GM19351 (cell line): Measurements from ENCODE around the gene ZNF385C.

Experiments
- ATAC-seq: cut with Tn5 transposase; IDR thresholded peaks from one replicate; pipeline ENCODE4 v1.9.1; 2021; ENCODE audit warnings: mild to moderate bottlenecking, moderate library complexity; ENCODE audit not compliant: unreplicated experiment

The ZNF385C gene

GRCh38 chr17:42001729-42002128 lies 96.5 kb downstream of the ZNF385C start:
- ATAC-seq = no peak

DNA sequence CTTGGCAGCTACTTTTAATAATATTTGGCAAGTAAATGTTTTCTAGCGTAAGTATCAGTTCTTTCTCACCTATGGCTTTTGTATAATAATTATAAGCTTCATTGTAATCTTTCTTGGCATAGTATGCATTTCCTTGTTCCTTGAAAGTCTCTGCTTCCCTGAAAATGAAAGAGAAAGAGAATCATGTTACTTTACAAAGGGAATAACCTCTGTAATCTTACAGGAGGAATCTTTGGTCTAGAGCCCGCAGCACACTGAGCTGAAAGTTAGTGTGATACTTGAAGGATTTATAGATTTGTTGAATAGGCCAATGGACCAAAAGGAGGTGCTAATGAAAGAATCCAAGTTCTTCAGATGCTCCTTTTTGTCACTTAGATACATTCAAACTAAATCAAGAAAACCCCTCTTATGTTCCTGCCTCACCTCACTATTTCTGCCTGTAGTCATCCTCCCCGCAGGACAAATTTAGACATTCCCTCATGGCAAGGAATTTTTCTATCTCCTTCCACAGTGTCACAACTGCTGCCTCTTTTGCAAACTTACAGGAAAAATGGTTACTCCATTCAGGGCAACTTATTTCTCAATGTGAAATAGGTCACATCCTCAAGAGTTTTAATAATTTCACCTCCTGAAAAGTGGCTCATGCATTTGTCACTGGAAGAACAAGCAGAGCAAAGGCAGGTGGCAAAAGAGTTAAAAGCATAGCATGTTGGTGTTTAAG lies 97.7 kb downstream of the ZNF385C start:
- ATAC-seq = no peak

DNA sequence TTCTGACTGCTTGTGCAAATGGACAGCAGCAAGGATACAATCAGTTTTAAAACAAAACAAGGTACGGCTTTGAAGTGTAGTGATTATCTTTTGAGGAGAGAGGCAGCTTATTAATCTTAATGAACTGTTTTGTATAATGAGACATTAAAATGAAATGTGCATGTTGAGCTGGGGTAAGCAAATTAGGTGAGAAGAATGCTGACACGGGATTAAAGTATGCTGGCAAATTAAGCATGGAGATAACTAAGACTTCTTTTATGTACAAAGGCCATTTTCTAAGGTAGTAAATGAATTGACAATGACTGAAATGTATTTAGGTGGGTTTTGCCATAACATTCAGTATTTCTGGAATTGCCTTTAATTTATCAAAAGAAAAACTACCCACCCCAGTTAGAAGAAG lies 99.8 kb downstream of the ZNF385C start:
- ATAC-seq = no peak

DNA sequence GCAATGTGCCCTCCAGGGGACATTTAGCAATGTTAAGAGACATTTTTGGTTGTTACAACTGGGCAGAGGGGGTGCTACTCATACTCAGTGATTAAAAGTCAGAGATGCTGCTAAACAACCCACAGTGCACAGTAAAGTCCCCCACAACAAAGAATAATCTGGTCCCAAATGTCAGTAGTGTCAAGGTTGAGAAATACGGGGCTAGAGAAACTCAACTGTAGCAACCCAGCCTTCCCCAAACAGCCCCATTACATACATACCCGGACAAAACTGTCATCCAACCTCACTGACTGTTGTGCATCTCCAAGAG lies 101.5 kb downstream of the ZNF385C start:
- ATAC-seq = no peak

DNA sequence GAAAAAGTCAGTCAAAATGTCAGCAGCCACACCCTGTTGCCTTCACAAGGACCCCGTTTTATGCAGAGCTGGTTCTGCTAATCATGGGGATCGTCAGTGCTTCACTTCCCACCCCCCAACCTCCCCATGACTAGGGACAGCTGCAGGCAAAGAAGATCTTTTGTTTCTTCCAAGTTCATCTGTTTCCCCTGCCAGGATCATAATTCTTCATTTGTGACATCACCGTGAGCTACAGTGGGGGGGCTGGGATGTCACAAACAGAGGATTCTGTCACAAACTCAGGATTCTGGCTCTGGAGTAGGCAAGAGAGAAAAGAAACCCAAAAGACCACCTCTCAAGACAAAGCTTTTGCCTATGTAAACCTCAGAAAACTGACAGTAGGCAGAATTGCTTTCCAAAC lies 105.7 kb downstream of the ZNF385C start:
- ATAC-seq = no peak

GRCh38 chr17:41989702-41990419 lies 108.4 kb downstream of the ZNF385C start:
- no peak for ATAC-seq

GRCh38 chr17:41988418-41988817 lies 109.9 kb downstream of the ZNF385C start:
- no peak for ATAC-seq

DNA sequence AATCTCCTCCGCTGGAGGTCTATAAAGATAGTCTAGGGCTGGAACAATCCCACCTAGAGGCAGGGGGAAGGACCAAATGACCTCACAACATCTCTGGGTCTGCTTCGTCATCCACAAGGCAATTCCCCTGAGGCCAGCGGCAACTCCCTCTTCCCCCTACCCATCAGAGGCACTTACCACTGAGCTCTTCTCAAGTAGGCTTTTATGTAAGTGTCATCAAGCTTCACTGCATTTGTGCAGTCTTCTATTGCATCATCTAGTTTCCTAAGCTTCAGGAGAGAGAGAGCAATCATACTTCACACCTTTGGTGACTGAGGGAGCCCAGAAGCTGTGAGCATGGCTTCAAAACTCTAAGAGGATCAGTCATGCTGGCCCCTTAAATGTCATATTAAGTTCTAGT lies 110.6 kb downstream of the ZNF385C start:
- ATAC-seq = no peak

GRCh38 chr17:41986634-41987033 lies 111.6 kb downstream of the ZNF385C start:
- ATAC-seq = no peak

DNA sequence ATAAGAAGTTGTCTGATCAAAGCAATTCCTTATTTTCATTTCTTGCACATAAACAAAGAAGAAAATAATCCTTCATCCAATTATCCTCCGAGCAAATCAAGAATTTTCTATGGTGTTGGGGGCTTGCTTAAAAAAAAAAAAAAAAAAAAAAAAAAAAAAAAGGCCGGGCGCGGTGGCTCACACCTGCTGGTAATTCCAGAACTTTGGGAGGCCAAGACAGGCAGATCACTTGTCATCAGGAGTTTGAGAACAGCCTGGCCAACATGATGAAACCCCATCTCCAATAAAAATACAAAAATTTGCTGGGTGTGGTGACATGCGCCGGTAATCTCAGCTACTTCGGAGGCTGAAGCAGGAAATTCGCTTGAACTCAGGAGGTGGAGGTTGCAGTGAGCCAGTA lies 112.4 kb downstream of the ZNF385C start:
- ATAC-seq = no peak

- ATAC-seq = no peak
These were observed 113.8 kb downstream of the ZNF385C start for GRCh38 chr17:41984454-41984853.

- ATAC-seq = no peak
These were observed 116.1 kb downstream of the ZNF385C start for GRCh38 chr17:41982026-41982760.

DNA sequence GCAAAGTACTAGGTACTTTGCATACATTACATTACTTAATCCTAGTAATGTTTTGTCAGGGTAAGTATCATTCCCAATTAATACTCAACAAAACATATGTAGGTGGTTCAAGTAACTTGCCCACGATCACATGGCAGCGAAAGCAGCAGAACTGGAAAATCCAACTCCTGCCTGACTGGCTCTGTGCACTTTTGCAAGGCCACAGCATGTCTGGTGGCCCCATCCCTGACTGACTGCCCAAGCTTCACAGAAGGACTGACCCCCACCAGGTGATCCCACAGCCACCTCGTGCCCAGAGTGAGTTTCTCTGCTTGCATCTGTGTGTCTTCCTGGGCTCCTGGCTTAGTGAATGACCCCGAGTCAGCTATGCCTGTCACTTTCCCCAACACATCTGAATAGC lies 120.3 kb downstream of the ZNF385C start:
- ATAC-seq = no peak

- no peak for ATAC-seq
These were observed 122.0 kb downstream of the ZNF385C start for GRCh38 chr17:41976142-41976768.
